Measurements from ENCODE around the gene NUDCD2.
"Not testable (repeated sequence)": the region's sequence is repeated elsewhere in the genome, so short reads cannot be mapped to it uniquely, and the experiment has no call there.

Gene NUDCD2

DNA sequence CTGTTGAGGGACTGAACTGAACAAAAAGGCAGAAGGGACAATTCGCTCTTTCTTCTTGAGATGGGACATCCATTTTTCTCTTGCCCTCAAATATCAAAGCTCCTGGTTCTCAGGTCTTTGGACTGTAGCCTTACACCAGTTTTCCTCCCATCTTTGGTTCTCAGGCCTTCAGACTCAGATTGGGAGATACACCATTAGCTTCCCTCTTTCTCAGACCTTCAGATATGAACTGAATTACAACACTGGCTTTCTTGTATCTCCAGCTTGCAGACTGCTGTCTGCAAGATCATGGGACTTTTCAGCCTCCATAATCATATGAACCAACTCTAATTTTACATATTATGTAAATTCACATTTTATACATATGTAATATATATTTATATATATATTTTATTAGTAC, 35.1 kb downstream of the NUDCD2 start:
- no peaks in the 10 kb centered on the region for H3K9me3 Mint-ChIP-seq
- peaks cover 6% of the 10 kb centered on the region for H3K4me1 Mint-ChIP-seq (ENCODE audit: low read depth)
- H3K36me3 Mint-ChIP-seq (ENCODE audit: low read depth) = no peaks in the 10 kb centered on the region
- H3K27ac Mint-ChIP-seq = no peak overlapping the region
- H3K27me3 Mint-ChIP-seq = peaks cover 3% of the 10 kb centered on the region
- no peak overlapping the region for H3K4me3 Mint-ChIP-seq

DNA sequence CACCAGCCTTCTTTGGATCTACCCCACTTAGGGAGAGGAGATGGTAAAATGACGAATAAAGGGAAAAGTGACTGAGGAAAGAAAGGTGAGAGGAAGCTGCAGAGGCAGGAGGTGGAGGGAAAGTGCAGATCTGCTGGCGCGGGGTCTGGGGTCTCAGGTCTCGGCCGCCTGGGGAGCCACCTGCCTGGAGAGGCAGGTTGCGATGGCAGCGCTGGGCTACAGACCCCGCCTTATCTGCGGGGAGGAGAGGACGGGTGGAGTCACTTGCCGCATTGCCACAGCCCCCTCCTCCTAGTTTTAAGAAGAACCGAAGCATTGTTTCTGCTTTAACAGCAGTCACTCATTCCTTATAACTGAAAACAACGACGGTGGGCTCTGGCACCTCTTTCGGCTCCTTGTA, 44.2 kb downstream of the NUDCD2 start:
- not testable (repeated sequence) for H3K9me3 Mint-ChIP-seq; H3K4me1 Mint-ChIP-seq (ENCODE audit: low read depth); H3K36me3 Mint-ChIP-seq (ENCODE audit: low read depth); H3K27ac Mint-ChIP-seq; H3K4me3 Mint-ChIP-seq
- H3K27me3 Mint-ChIP-seq = peaks cover 23% of the 10 kb centered on the region

DNA sequence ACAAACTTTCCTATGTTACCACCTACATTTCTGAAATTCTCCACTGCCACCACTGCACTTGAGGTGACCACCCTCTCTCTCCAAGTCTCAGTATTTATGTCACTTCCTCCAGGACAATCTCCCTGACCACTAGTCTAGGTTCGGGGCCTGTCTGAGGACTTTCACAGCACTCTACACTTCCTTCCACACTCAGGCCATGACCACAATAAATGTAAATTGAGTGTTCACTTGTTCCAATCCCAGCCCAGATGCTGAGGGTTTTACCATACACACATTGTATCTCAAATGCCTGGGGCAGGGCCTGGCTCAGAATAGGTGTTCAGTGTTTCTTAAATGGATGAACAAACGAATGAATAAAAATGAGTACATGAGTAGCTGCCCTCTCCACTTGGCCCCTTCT, 49.4 kb downstream of the NUDCD2 start:
- Mint-ChIP-seq H3K27me3 (peaks cover 20% of the 10 kb centered on the region), H3K4me3 (no peak overlapping the region), H3K9me3 (no peaks in the 10 kb centered on the region), H3K4me1 (ENCODE audit: low read depth) (peaks cover 5% of the 10 kb centered on the region), H3K27ac (no peak overlapping the region), H3K36me3 (ENCODE audit: low read depth) (no peaks in the 10 kb centered on the region)

DNA sequence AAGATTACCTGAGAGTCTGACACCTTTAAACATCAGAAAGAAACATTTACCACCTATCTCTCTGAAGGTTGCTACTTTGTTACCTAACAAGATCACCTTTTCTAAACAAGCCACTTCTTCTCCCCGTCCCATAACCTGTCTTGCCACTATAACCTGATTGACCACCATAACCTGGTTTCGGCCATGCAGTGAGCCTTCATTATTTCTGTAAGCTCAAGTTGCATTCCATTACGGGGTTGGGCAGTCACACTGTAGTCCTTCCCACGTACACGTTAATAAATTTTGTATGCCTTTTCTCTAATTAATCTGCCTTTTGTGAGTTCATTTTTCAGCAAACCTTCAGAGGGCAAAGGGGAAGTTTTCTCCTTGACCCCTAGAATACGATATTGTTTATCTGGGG, 50.5 kb downstream of the NUDCD2 start:
- Mint-ChIP-seq H3K4me1 (ENCODE audit: low read depth) (peaks cover 5% of the 10 kb centered on the region), H3K9me3 (no peaks in the 10 kb centered on the region), H3K27ac (no peak overlapping the region), H3K36me3 (ENCODE audit: low read depth) (no peaks in the 10 kb centered on the region), H3K27me3 (peaks cover 11% of the 10 kb centered on the region), H3K4me3 (no peak overlapping the region)

DNA sequence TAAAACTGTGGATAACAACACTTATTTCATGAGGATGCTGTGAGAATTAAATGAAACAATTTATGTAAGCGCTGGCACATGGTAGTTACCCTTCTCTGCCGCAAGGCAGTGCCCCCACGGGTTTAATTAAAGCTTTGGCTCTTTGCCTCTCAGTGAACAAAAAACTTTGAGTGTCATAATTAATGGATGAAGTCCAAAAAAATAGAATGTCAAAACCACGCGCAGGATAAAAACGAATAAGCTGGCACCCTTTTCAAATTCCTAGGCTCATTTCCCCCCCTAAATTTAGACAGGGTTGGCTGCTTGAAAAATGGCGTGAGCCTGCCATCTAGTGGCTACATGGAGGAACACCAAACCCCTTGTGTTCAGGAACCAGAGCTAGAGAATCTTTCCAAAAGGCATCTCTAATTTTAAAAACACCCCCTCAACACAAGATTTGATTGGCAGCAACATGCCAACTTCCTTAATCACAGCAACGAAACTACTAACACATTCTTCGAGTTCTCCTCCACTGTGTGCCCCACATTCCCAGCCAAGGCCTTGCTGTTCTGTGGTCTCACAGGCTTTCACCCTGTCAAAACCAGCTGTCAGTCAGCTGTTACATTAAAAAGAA, 51.5 kb downstream of the NUDCD2 start:
- Mint-ChIP-seq H3K27me3 (peaks cover 7% of the 10 kb centered on the region), H3K9me3 (no peaks in the 10 kb centered on the region), H3K27ac (no peak overlapping the region), H3K36me3 (ENCODE audit: low read depth) (no peaks in the 10 kb centered on the region), H3K4me1 (ENCODE audit: low read depth) (peaks cover 5% of the 10 kb centered on the region), H3K4me3 (no peak overlapping the region)

DNA sequence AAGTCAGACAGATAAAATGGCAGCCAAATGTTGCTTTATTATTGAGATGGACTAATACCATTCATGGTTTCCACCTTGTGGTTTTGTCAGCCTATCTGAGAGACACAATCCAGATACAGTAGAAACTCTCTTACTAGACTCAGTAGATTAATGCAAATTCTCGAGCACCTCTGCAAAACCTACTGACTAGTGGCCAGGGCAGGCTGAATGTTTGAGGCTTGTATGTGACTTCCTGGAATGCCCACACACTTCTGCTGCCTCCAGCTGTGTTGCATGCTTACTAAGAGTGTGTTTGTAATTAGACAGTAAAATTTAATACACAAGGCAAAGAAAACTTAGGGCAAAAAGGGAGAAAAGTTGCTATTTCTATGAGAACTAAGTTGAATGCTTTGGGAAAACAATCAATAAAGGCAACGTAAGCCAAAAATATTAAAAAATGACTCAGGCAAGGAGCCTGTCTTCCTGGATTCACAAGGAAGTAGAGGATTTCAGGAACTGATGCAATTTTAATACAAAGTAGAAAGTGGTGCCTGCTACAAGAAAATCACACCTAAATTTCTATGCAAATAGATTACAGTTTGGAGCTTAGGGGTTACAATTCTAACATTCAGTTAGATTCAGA, 52.8 kb downstream of the NUDCD2 start:
- Mint-ChIP-seq H3K4me3 (no peak overlapping the region), H3K9me3 (no peaks in the 10 kb centered on the region), H3K4me1 (ENCODE audit: low read depth) (peaks cover 5% of the 10 kb centered on the region), H3K27me3 (peaks cover 6% of the 10 kb centered on the region), H3K27ac (no peak overlapping the region), H3K36me3 (ENCODE audit: low read depth) (no peaks in the 10 kb centered on the region)

DNA sequence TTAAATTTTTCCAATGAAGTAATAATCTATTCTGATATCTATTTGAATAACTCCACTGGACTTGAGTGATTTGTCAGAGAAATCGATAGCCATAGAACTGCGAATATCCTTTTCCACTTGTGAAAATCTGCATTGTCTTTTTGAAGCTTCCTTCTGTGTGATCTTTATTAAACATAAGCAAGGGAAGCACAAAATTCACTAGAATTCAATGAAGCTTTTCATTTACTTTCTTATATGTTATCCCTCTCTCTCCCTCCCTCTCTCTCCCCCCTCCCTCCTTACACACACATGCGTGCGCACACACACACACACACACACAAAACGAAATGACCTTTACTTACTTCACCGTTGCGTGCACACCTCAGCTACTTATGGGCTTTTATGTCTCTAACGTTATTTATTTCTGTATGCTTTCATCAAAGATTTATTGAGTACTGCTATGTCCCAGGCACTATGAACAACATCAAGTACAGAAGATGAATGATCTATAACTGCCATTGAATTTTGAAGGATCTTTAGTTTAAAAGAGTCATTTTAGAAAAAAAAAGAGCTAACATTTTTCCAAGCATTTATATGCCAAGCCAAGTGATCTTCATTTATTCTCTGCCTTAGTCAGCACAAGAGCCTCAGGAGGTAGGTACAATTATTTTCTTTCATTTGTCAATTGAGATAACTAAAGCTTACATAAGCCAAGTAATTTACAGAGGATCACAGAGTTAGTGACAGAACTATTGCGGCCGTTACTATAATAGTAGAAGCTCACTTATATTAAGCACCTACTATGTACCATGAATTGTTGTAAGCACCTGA, 55.3 kb downstream of the NUDCD2 start:
- Mint-ChIP-seq H3K36me3 (ENCODE audit: low read depth) (no peaks in the 10 kb centered on the region), H3K9me3 (no peaks in the 10 kb centered on the region), H3K27me3 (peaks cover 11% of the 10 kb centered on the region), H3K4me3 (no peak overlapping the region), H3K27ac (no peak overlapping the region), H3K4me1 (ENCODE audit: low read depth) (peaks cover 5% of the 10 kb centered on the region)

DNA sequence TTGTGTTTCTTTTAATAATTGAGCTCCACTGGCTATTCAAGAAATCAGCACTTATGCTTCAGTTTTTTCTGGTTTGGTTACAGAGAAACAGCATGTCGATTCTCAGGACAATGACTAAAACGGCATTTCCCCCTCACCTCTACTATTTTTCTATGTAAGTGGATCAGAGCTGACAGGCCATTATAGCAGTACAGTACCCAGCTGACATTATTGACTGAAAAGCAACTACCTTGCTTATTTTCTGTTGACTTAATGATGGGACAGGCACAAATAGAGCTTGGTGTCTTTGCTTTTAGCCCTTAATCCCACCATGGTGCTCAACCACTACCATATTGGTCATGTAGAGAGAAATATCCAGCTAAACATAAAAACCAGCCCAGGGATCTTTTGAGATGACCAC, 57.9 kb downstream of the NUDCD2 start:
- Mint-ChIP-seq H3K36me3 (ENCODE audit: low read depth) (no peaks in the 10 kb centered on the region), H3K27ac (no peak overlapping the region), H3K27me3 (peaks cover 15% of the 10 kb centered on the region), H3K4me3 (no peak overlapping the region), H3K4me1 (ENCODE audit: low read depth) (no peaks in the 10 kb centered on the region), H3K9me3 (no peaks in the 10 kb centered on the region)

DNA sequence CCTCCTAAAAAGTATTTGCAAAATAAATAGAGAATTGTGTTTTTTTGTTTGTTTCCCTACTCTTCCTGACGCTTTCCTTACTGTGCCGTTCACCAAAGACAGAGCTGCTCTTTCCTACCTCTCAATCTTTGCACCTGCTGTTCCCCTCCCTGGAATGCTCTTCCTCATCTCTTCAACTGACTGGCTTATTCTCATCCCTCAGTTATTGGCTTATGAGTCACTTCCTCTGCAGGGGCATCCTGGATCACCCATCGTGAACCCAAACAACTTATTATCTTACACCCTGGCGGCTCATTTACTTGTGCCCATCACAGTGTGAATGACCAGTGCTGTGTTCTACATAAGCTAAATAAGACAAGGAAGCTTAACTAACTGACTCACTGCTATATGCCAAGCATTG, 58.6 kb downstream of the NUDCD2 start:
- peaks cover 15% of the 10 kb centered on the region for H3K27me3 Mint-ChIP-seq
- no peak overlapping the region for H3K4me3 Mint-ChIP-seq
- no peaks in the 10 kb centered on the region for H3K9me3 Mint-ChIP-seq
- H3K4me1 Mint-ChIP-seq (ENCODE audit: low read depth) = no peaks in the 10 kb centered on the region
- no peaks in the 10 kb centered on the region for H3K36me3 Mint-ChIP-seq (ENCODE audit: low read depth)
- H3K27ac Mint-ChIP-seq = no peak overlapping the region

DNA sequence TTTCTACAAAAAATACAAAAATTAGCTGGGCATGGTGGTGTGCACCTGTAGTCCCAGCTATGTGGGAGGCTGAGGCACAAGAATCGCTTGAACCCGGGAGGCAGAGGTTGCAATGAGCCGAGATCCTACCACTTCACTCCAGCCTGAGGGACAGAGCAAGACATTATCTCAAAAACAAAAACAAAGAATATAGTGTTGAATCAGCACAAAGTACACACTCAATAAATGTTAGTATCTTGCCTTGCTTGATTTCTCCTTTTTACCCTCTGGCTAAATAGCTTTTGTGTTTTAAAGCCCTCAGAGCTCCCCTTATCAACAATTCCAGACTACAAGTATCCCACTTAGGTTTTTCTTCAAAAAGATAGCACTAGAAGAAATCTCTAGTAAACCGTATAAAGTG, 60.0 kb downstream of the NUDCD2 start:
- Mint-ChIP-seq H3K27me3 (peaks cover 15% of the 10 kb centered on the region), H3K36me3 (ENCODE audit: low read depth) (no peaks in the 10 kb centered on the region), H3K27ac (no peak overlapping the region), H3K9me3 (no peaks in the 10 kb centered on the region), H3K4me1 (ENCODE audit: low read depth) (no peaks in the 10 kb centered on the region), H3K4me3 (no peak overlapping the region)

DNA sequence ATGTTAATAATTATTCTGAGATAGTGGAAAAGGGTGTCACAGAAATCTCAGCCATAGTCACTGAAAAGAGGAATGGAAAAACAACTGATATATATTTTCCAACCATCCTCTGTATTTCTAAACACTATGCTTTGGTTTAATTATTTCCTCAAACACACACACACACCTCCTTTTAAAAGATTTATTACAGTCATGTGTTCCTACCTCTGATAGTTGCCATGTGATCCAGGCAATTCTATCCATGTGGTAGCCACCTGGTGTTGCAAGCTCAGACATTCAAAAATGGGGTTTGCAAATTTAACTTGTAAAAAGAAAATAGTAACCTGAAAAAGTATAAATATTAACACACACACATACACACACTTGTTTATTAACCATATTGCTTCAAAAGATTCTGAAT, 62.5 kb downstream of the NUDCD2 start:
- no peaks in the 10 kb centered on the region for H3K4me1 Mint-ChIP-seq (ENCODE audit: low read depth)
- H3K36me3 Mint-ChIP-seq (ENCODE audit: low read depth) = no peaks in the 10 kb centered on the region
- H3K27ac Mint-ChIP-seq = no peak overlapping the region
- peaks cover 27% of the 10 kb centered on the region for H3K27me3 Mint-ChIP-seq
- H3K9me3 Mint-ChIP-seq = no peaks in the 10 kb centered on the region
- no peak overlapping the region for H3K4me3 Mint-ChIP-seq

DNA sequence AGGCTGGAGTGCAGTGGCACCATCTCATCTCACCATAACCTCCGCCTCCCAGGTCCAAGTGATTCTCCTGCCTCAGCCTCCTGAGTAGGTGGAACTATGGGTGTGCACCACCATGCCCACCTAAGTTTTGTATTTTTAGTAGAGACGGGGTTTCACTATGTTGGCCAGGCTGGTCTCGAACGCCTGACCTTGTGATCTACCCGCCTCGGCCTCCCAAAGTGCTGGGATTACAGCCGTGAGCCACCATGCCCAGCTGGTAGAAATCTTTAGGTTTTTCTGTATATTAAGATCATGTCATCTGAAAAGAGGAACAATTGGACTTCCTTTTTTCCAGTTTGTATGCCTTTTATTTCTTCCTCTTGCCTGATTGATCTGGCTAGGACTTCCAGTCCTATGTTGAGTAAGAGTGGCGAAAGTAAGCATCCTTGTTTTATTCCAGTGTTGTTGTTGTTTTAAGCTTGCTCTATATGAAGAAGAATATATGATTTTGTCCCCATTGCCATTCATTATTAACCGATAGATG, 63.0 kb downstream of the NUDCD2 start:
- not testable (repeated sequence) for H3K36me3 Mint-ChIP-seq (ENCODE audit: low read depth); H3K4me1 Mint-ChIP-seq (ENCODE audit: low read depth); H3K27ac Mint-ChIP-seq; H3K4me3 Mint-ChIP-seq; H3K9me3 Mint-ChIP-seq
- peaks cover 28% of the 10 kb centered on the region for H3K27me3 Mint-ChIP-seq

All from stimulated activated naive CD8-positive, alpha-beta T cell treated with anti-CD3 and anti-CD28 coated beads, Interleukin-15, Interleukin-2, amounts not matched to agents 100 ng/mL and 50 ng/mL, for 24 hours (primary cell).